ENCODE data around the gene CREB5. TPM values are rescaled to one million over a fixed set of nuclear protein-coding genes. Genes with fewer than 3 reads are reported as not detected.

The CREB5 gene
- total and polyA plus RNA-seq, 2 of the 13 experiments (the other 11 are each of a cell fraction or from before 2014, with no cell fraction given), result 0.38 to 0.71 TPM

- TF ChIP-seq ATF6 (CRISPR knock-in tag; conservative IDR thresholded peaks at IDR 0.05) (no peak), POLR2A (IDR thresholded peaks at IDR 0.05; ENCODE audit: insufficient read depth in 1 of 2, low read depth in 2 of 2, low read length in 2 of 2) (no peak), CBX1 (IDR thresholded peaks at IDR 0.05; ENCODE audit: low read depth) (no peak), SNAPC2 (CRISPR knock-in tag; IDR thresholded peaks at IDR 0.05) (no peak)
These were observed 6.7 kb upstream of the CREB5 start (continued) for GRCh38 chr7:28405662-28406061.

- no CpG with 5 or more reads among the region's 5 CpGs for WGBS (ENCODE audit: low lambda C conversion rate)
- no peak overlapping the region for H3K27ac ChIP-seq (ENCODE audit: extremely low read length, insufficient read depth, low read length)
- no peak for ATAC-seq
- no peak overlapping the region for H3K9ac ChIP-seq (ENCODE audit: insufficient read depth, low read depth, low read length)
- H3K36me3 ChIP-seq (replicated peaks in 1 of 2; ENCODE audit: control insufficient read depth in 1 of 2, insufficient read depth in 2 of 2, low read length in 2 of 2), result no peaks in the 10 kb centered on the region
- FAIRE-seq, result no peak
- H4K20me1 ChIP-seq (ENCODE audit: insufficient read depth, low read length), result no peaks in the 10 kb centered on the region
- intact Hi-C loops (cut with micrococcal nuclease; ENCODE audit: unreplicated experiment) (no loop called here), in situ Hi-C loops (cut with HindIII; ENCODE audit: extremely low pct_ligation_motif_present, low pct_unique_long_range_greater_than_20kb) (no loop called here)
- H2AFZ ChIP-seq (ENCODE audit: low read length), result no peak overlapping the region
- peaks cover 2 to 35% of the 10 kb centered on the region in 2 experiments for H3K27me3 ChIP-seq (ENCODE audit: control insufficient read depth in 1 of 2, insufficient read depth in 2 of 2, low read length in 2 of 2)
- no peaks in the 10 kb centered on the region for H3K79me2 ChIP-seq (ENCODE audit: insufficient read depth, low read length)
- H3K4me1 ChIP-seq (ENCODE audit: insufficient read depth, low read length), result 0 out of 2 replicates have a peak, but pooled peaks cover 7% of the 10 kb centered on the region
- BruUV-seq (replicated peaks), result no TSS peak
- no peak overlapping the region for H3K4me3 ChIP-seq (replicated peaks in 1 of 3; ENCODE audit: insufficient read depth in 1 of 3, low read depth in 2 of 3, low read length in 3 of 3)
- POLR2A ChIA-PET, result interaction anchor here (0.6 kb wide), 1 partner anchor 449 kb away, joined by 3 read pairs; no protein-coding TSS in a partner anchor
- no peak overlapping the region for H3K4me2 ChIP-seq (ENCODE audit: low read depth, low read length)
- TF ChIP-seq RFXANK (CRISPR knock-in tag; IDR thresholded peaks at IDR 0.05) (no peak), ZNF264 (CRISPR knock-in tag; IDR thresholded peaks at IDR 0.05) (no peak), ETV6 (CRISPR knock-in tag; conservative IDR thresholded peaks at IDR 0.05) (no peak), KAT7 (CRISPR knock-in tag; IDR thresholded peaks at IDR 0.05; ENCODE audit: borderline replicate concordance) (no peak), PTBP1 (IDR thresholded peaks at IDR 0.05; ENCODE audit: low read depth, low read length, poor library complexity, severe bottlenecking) (no peak), ZNF558 (CRISPR knock-in tag; IDR thresholded peaks at IDR 0.05; ENCODE audit: borderline replicate concordance) (no peak)
- TF ChIP-seq, protein P1, sequence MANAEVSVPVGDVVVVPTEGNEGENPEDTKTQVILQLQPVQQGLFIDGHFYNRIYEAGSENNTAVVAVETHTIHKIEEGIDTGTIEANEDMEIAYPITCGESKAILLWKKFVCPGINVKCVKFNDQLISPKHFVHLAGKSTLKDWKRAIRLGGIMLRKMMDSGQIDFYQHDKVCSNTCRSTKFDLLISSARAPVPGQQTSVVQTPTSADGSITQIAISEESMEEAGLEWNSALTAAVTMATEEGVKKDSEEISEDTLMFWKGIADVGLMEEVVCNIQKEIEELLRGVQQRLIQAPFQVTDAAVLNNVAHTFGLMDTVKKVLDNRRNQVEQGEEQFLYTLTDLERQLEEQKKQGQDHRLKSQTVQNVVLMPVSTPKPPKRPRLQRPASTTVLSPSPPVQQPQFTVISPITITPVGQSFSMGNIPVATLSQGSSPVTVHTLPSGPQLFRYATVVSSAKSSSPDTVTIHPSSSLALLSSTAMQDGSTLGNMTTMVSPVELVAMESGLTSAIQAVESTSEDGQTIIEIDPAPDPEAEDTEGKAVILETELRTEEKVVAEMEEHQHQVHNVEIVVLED (CRISPR knock-in tag; IDR thresholded peaks at IDR 0.05; ENCODE audit: borderline replicate concordance), result no peak
- TF ChIP-seq, protein P2, sequence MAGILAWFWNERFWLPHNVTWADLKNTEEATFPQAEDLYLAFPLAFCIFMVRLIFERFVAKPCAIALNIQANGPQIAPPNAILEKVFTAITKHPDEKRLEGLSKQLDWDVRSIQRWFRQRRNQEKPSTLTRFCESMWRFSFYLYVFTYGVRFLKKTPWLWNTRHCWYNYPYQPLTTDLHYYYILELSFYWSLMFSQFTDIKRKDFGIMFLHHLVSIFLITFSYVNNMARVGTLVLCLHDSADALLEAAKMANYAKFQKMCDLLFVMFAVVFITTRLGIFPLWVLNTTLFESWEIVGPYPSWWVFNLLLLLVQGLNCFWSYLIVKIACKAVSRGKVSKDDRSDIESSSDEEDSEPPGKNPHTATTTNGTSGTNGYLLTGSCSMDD (CRISPR knock-in tag; IDR thresholded peaks at IDR 0.05), result no peak
- no peak for DNase-seq (ENCODE audit: low spot score)
- no peaks in the 10 kb centered on the region for H3K9me3 ChIP-seq (ENCODE audit: low read length)
- CTCF ChIA-PET (ENCODE audit: low intra/inter-chr PET ratio, low total read pairs), result no interaction called here
These were observed 6.1 kb upstream of the CREB5 start for GRCh38 chr7:28406192-28406591.
